Stimulated activated CD8-positive, alpha-beta memory T cell treated with anti-CD3 and anti-CD28 coated beads, Interleukin-7, amount 100 ng/mL, for 24 hours (primary cell): ENCODE results near the gene OR6S1.
"Not testable (repeated sequence)": the region's sequence is repeated elsewhere in the genome, so short reads cannot be mapped to it uniquely, and the experiment has no call there.

Experiments
- DNase-seq: peaks from one replicate; pipeline ENCODE4 v3.0.0-alpha.2; 2020; ENCODE audit warnings: low read depth

The OR6S1 gene

DNA sequence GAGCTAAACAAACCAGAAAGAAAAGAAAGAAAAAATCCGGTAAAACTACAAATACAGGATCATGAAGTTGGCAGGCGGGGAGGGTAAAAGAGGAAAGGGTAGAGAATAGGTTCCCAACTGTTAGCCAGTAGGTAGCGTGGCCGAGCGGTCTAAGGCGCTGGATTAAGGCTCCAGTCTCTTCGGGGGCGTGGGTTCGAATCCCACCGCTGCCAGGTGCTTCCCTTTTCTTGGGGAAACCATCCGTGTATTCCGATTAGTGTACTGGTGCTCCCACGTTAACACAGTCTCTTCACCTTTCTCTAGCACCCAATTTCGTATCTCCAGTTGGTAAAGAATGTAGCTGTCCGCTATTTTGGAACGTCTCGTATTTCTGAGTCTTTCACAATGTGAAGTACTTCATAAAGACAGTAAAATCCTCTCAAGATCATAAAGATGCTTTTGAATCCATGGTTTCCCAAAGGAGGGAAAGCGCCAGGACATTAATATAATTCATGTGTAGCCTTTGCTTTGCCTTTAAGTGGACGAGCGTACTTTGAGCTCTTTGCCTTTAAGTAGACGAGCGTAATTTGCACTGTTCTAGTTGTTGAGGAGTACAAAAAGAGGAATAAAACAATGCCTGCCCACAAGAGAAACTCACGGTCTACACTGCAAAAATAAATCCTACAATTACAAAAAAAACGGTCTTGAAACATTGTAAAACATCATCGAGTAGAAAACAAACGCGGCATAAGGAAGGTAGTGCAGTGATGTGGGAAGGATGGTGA lies 31.3 kb downstream of the OR6S1 start:
- DNase-seq = peak; percentile 70

DNA sequence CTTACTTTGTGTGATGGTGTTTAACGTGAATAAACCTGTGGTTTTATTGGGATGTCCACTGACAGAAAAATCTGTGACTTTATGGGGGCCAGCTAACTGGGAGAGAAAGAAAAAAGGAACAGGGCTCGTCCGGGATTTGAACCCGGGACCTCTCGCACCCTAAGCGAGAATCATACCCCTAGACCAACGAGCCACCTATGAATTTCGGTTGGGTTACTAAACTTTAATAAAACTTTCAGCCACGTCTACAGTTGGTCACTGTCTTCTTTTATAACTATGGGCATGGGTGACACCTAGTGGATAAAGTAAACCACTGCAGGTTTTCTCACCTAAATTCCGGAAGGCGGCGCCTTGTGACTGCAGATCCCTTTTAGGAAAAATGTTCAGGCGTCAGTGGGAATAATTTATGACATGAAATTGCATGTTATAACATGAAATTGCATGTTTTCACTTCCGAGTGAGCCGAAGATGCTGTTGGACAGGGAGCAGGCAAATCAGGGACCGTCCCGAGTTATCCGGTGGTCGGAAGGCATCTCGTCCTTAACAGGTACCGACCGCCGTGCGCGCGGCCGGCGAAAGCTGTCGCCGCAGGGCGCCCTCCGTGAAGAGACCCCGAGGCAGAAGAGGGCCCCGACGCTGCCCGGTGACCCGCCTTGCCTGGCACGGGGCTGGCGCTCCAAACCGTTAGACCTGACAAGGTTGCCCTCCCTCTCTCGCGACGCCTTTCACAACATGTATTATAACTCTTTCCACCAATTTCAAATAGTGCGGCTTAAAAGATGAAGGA lies 32.1 kb downstream of the OR6S1 start:
- DNase-seq = no peak

DNA sequence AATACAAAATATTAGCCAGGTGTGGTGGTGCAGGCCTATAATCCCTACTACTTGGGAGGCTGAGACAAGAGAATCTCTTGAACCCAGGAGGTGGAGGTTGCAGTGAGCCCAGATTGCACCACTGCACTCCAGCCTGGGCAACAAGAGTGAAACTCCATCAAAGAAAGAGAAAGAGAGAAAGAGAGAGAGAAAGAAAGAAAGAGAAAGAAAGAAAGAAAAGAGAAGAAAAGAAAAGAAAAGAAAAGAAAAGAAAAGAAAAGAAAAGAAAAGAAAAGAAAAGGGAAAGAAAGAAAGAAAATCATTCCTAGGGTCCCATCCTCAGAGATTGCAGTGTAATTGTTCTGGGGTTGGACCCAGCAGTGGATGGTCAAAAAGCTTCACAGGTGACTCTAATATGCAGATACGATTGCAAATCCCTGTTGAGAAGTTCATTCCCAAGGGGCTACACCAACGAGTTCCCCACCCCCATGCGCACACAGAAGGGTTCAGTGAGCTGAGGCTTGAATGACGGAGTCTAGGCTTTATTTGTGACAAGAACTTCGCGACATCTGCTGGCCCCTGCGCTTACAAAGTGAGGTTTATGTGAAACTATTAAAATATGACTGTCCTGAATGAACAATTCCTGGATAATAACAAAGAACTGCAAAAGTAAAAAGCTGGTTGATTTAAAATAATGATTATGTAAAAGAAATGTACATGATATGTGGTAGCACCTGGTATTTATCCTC lies 32.9 kb downstream of the OR6S1 start:
- DNase-seq = no peak

DNA sequence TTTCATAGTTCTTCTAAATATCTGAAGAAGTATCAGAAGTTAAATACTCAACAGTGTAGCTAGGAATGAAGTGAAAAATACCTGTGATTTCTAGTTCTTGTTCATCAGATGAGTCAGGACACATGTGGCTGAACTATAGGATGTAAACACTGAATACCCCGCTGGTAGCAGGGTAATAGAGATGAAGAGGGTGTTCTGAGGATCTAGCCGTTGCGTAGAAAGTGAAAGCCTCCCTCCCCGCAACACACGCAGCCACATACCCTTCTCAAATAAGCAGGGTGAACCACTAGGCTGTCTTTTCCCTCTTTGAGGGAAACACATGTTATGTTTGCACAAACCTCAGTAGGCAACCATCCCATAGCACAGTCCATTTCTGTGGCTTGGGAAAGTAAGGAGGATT lies 33.9 kb downstream of the OR6S1 start:
- no peak for DNase-seq

GRCh38 chr14:20606902-20607242 lies 34.6 kb downstream of the OR6S1 start:
- DNase-seq = no peak

DNA sequence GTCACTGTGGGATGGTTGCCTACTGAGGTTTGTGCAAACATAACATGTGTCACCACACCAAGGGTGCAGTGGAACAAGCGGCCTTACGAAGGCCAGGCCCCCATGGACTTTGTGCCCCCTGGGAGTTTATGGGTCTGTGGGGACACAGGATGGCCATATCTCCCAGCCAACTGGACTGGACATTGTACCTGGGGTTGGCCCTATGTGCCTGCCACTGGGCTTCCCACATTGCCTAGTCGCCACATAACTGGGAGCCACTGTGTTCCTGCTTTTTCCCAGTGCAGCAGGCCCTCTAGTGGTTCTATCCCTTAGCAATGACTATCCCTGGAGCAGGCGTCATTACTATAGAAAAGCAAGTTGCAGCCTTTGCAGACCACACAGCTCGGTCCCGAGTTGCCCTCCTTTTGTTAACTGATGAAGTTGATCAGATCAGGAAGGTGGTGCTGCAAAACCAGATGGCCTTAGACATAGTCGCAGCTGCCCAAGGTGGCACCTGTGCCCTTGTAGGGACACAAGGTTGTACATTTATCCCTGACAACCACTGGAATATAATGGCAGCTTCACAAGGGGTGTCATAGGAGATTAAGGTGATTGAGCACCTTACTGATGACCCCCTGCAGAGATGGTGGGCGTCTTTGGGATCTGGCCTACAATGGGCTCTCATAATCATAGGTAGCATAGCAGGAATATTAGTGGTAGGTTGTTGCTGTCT lies 35.1 kb downstream of the OR6S1 start:
- DNase-seq = no peak

DNA sequence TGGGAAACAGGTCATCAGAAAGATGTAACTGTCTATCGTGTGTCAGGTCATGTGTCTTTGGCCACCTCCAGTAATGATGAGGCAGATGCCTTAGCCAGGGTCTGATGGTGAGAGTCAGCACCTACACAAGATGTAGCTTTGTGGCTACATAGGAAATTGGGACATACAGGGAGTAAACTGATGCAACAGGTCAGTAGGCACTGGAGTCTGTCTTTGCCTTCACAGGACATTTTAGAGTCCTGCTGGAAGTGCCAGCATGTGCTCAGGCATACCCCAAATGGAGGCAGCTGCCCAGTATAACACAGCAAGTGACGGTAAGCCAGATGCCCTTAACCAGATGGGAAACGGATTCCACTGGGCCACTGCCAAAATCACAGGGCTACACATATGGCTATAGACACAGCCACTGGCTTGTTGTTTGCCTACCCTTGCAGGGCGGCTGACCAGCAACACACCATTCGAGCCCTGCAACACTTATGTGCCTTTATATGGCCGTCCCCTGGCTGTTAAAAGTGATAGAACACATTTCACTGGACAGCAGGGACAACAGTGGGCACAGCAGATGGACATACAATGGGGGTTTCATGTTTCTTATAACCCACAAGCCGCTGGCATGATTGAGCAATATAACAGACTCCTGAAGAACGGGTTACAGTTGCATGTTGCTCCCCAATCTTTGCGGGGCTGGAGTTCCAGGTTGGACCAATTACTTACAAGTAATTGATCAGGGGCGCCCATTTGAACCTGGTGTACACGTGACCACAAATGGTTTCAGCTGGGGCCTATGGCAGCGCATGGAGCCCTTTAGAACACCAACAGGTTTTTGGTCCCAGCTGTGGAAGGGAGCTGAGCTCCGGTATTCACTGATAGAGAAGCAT lies 37.4 kb downstream of the OR6S1 start:
- no peak for DNase-seq

- no peak for DNase-seq
Measured at GRCh38 chr14:20602583-20602982, 38.9 kb downstream of the OR6S1 start.

DNA sequence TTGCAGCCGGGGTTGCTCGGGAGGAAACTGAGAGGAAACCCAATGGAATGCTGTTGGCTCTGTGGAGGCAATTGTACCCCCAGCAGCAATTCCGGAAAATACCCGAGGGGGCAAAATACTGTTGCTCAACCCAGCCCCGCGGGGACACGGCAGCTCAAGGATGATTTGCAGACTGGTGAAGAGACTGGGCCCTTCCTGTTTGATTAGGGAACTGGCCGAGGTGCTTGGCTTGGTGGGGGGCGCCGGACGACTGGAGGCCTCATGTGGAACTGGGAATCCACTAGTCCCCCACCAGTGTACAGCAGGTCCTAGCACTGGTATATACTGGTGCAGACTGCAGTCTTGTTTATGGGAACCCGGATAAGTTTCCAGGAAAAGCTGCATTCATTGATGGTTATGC lies 40.0 kb downstream of the OR6S1 start:
- no peak for DNase-seq

- no peak for DNase-seq
Measured at GRCh38 chr14:20597108-20597507, 44.4 kb downstream of the OR6S1 start.

- not testable (repeated sequence) for DNase-seq
Measured at GRCh38 chr14:20595726-20596125, 45.8 kb downstream of the OR6S1 start.

- DNase-seq = no peak
Measured at GRCh38 chr14:20592574-20592973, 48.9 kb downstream of the OR6S1 start.

GRCh38 chr14:20591235-20591634 lies 50.3 kb downstream of the OR6S1 start, which contains the start of gene RNASE12:
RNASE12 (minus strand) TSS chr14:20591376; CDS start chr14:20590723, 653 bp downstream.
- no peak for DNase-seq
